OCI-LY3 (cell line): ENCODE data around the gene CCND3.

Experiments used
- EZH2phosphoT487 ChIP-seq: fragments of 200-600 bp; shearing (Covaris generic); IDR thresholded peaks from 2 replicates; pipeline ENCODE4 v1.6.1; 2018; ENCODE audit warnings: antibody characterized with exemption, mixed run types, low read depth
- TF ChIP-seq, protein P1 (sequence below): fragments of 200-600, 300-600 bp; sonication (generic); IDR thresholded peaks from 2 replicates; pipeline ENCODE4 v1.5.1; 2014; ENCODE audit warnings: antibody characterized with exemption, low read length, low read depth

DNA sequence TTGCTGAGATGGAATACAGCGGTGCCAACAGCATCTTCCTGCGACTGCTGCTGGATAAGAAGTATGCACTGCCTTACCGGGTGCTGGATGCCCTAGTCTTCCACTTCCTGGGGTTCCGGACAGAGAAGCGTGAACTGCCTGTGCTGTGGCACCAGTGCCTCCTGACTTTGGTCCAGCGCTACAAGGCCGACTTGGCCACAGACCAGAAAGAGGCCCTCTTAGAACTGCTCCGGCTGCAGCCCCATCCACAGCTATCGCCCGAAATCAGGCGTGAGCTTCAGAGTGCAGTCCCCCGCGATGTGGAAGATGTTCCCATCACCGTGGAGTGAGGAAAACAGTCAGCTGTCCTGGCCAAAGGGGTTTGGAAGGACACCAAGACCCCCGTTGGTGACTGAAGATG, 9.2 kb downstream of the CCND3 start:
- TF ChIP-seq, protein P1, sequence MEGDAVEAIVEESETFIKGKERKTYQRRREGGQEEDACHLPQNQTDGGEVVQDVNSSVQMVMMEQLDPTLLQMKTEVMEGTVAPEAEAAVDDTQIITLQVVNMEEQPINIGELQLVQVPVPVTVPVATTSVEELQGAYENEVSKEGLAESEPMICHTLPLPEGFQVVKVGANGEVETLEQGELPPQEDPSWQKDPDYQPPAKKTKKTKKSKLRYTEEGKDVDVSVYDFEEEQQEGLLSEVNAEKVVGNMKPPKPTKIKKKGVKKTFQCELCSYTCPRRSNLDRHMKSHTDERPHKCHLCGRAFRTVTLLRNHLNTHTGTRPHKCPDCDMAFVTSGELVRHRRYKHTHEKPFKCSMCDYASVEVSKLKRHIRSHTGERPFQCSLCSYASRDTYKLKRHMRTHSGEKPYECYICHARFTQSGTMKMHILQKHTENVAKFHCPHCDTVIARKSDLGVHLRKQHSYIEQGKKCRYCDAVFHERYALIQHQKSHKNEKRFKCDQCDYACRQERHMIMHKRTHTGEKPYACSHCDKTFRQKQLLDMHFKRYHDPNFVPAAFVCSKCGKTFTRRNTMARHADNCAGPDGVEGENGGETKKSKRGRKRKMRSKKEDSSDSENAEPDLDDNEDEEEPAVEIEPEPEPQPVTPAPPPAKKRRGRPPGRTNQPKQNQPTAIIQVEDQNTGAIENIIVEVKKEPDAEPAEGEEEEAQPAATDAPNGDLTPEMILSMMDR: no peak
- TF ChIP-seq EZH2phosphoT487: no peak
